ENCODE data around the gene GOLGA8O.
"Not testable (repeated sequence)": the region's sequence is repeated elsewhere in the genome, so short reads cannot be mapped to it uniquely, and the experiment has no call there.

GOLGA8O gene, protein sequence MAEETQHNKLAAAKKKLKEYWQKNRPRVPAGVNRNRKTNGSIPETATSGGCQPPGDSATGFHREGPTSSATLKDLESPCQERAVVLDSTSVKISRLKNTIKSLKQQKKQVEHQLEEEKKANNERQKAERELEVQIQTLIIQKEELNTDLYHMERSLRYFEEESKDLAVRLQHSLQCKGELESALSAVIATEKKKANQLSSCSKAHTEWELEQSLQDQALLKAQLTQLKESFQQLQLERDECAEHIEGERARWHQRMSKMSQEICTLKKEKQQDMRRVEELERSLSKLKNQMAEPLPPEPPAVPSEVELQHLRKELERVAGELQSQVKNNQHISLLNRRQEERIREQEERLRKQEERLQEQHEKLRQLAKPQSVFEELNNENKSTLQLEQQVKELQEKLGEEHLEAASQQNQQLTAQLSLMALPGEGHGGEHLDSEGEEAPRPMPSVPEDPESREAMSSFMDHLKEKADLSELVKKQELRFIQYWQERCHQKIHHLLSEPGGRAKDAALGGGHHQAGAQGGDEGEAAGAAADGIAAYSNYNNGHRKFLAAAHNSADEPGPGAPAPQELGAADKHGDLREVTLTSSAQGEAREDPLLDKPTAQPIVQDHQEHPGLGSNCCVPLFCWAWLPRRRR

DNA sequence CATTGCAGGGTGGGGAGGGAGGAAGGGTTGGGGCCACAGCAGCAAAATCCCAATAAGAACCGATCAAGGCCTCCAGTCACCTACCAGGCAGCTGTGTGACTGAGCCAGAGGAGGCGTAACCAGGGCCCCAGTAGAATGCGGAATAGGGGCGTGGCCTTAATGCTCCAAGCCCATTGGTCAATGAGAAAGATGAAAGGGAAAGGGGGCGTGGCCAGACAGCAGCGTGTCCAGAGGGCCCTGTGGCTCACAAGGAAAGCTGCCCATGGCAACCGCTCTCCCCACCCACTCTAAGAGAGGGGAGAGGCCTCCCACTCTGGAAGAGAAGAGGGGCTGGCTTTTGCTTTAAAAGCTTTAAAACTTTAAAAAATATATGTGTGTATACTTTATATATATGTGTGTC lies at the start of gene GOLGA8O:
Gene GOLGA8O, minus strand, starts transcription at position 101 of the 400 bp plus-strand sequence. Its CDS starts 98 bp downstream, at position 3.
- not testable (repeated sequence) for H3K36me3 ChIP-seq (ENCODE audit: insufficient read depth, low read length); H3K79me2 ChIP-seq (ENCODE audit: insufficient read depth, low read length); H3K9me2 ChIP-seq (replicated peaks; ENCODE audit: low read depth, low read length)

DNA sequence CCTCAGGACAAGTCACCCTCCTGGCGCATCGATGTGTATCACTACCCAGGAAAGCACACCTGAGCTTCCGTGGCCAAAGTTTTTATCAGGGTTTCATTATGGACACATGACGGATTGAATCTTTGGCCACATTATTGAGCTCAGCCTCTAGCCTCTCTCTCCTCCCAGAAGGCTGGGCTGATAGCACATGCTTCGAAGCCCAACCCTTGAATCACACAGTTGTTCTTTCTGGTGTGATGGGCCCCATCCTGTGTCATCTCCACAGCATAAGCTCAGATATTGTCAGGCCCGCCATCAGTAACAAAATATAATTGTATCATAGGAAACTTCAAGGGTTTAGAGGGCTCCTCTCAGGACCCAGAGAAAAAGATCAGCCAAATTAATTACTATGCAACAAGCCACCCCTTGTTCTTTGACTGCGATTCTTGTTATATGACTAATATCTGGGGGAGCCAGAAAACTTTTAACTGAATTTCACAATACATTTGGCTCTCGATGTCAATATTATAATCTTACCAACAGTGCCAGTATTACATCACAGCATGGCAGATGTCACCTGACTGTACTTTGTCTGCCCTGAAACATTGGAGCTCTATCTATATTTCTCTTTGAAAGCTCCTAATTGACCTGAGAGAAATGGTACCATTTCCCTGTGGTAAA lies 48.8 kb upstream of the GOLGA8O start:
- not testable (repeated sequence) for H3K79me2 ChIP-seq (ENCODE audit: insufficient read depth, low read length); H3K9ac ChIP-seq (ENCODE audit: low read depth, low read length, poor library complexity, severe bottlenecking); H3K9me3 ChIP-seq (ENCODE audit: insufficient read depth, low read depth, low read length); H3K4me1 ChIP-seq (ENCODE audit: insufficient read depth, low read length, poor library complexity, severe bottlenecking); H3K4me3 ChIP-seq (ENCODE audit: low read length, poor library complexity, severe bottlenecking); H4K20me1 ChIP-seq (ENCODE audit: insufficient read depth, low read length, poor library complexity, severe bottlenecking); H2AFZ ChIP-seq (ENCODE audit: low read length); H3K27me3 ChIP-seq (ENCODE audit: insufficient read depth, low read length, poor library complexity, severe bottlenecking); H3K4me2 ChIP-seq (ENCODE audit: low read depth, low read length, poor library complexity, severe bottlenecking); H3K36me3 ChIP-seq (ENCODE audit: insufficient read depth, low read length); H3K9me2 ChIP-seq (replicated peaks; ENCODE audit: low read depth, low read length); H3F3A ChIP-seq (ENCODE audit: low read depth)

More for the DNA sequence above, at the start of gene GOLGA8O:
- not testable (repeated sequence) for H3F3A ChIP-seq (ENCODE audit: low read depth); H3K4me3 ChIP-seq (ENCODE audit: low read length, poor library complexity, severe bottlenecking); H3K4me1 ChIP-seq (ENCODE audit: insufficient read depth, low read length, poor library complexity, severe bottlenecking); H2AFZ ChIP-seq (ENCODE audit: low read length); H3K9me3 ChIP-seq (ENCODE audit: insufficient read depth, low read depth, low read length); H3K9ac ChIP-seq (ENCODE audit: low read depth, low read length, poor library complexity, severe bottlenecking); H4K20me1 ChIP-seq (ENCODE audit: insufficient read depth, low read length, poor library complexity, severe bottlenecking); H3K27me3 ChIP-seq (ENCODE audit: insufficient read depth, low read length, poor library complexity, severe bottlenecking); H3K4me2 ChIP-seq (ENCODE audit: low read depth, low read length, poor library complexity, severe bottlenecking)

DNA sequence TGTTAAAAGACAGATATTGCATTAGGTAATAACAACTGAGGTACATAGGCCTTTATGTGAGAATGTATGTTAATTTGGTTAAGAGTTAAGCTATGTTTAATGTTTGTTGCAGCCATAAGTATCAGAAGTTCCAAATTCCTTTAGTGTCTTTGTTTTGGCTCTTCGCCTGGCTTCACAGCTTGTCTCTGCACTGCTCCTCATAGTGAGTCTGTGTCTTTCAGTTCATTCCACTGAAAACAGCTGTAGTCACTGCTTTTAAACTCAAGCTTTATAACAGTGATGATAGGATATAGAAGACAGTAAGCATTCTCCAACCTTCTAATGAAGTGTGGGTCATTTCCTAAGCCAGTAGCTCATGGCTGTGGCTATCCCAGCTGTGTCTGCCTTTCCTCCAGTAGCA lies 47.5 kb upstream of the GOLGA8O start:
- H4K20me1 ChIP-seq (ENCODE audit: insufficient read depth, low read length, poor library complexity, severe bottlenecking); H3K4me2 ChIP-seq (ENCODE audit: low read depth, low read length, poor library complexity, severe bottlenecking); H3K4me3 ChIP-seq (ENCODE audit: low read length, poor library complexity, severe bottlenecking); H3K27me3 ChIP-seq (ENCODE audit: insufficient read depth, low read length, poor library complexity, severe bottlenecking); H3K9ac ChIP-seq (ENCODE audit: low read depth, low read length, poor library complexity, severe bottlenecking); H3F3A ChIP-seq (ENCODE audit: low read depth); H3K4me1 ChIP-seq (ENCODE audit: insufficient read depth, low read length, poor library complexity, severe bottlenecking); H2AFZ ChIP-seq (ENCODE audit: low read length); H3K36me3 ChIP-seq (ENCODE audit: insufficient read depth, low read length); H3K9me3 ChIP-seq (ENCODE audit: insufficient read depth, low read depth, low read length); H3K79me2 ChIP-seq (ENCODE audit: insufficient read depth, low read length); H3K9me2 ChIP-seq (replicated peaks; ENCODE audit: low read depth, low read length): not testable (repeated sequence)

DNA sequence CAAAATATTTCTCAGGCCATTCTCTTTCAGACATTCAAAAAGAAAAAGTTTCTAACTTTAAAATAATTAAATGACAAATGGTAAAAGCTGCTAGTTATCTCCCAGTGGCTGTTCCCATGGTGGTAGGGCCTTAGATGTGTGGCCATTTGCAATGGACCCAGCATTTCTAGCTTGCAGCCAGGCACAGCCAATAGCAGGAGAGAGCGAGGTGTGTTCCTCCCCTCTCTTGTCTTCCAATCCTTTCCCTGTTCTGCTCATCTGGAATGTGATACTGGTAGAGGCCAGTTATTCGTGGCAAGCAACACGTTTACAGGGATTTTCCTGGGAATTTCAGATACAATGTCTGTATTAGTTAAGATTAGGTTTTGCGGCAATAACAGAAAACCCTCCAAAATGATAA lies 37.3 kb upstream of the GOLGA8O start:
- not testable (repeated sequence) for H3K9me3 ChIP-seq (ENCODE audit: insufficient read depth, low read depth, low read length); H3K36me3 ChIP-seq (ENCODE audit: insufficient read depth, low read length); H3K4me3 ChIP-seq (ENCODE audit: low read length, poor library complexity, severe bottlenecking); H4K20me1 ChIP-seq (ENCODE audit: insufficient read depth, low read length, poor library complexity, severe bottlenecking); H3K79me2 ChIP-seq (ENCODE audit: insufficient read depth, low read length); H3F3A ChIP-seq (ENCODE audit: low read depth); H2AFZ ChIP-seq (ENCODE audit: low read length); H3K27me3 ChIP-seq (ENCODE audit: insufficient read depth, low read length, poor library complexity, severe bottlenecking); H3K9ac ChIP-seq (ENCODE audit: low read depth, low read length, poor library complexity, severe bottlenecking); H3K4me1 ChIP-seq (ENCODE audit: insufficient read depth, low read length, poor library complexity, severe bottlenecking); H3K4me2 ChIP-seq (ENCODE audit: low read depth, low read length, poor library complexity, severe bottlenecking); H3K9me2 ChIP-seq (replicated peaks; ENCODE audit: low read depth, low read length)

DNA sequence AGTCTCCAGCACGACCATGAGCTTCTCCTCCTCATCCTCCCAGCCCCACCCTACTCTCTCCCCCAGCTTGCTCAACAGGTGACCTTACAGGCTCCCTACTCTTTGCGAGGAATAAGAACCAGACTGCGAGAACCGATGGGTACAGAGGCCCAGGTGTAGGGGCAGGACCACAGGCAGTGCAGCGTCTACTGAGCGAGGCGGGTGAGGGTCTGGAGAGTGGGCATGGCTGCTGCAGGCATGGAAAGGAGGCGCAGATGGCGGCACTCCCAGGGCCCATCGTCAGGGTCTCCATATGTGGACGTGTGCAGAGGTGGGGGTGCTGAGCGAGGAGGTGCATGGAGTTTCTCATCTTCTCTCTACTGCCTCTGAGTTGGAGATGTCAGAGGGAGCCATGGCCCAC lies 31.0 kb upstream of the GOLGA8O start:
- not testable (repeated sequence) for H3F3A ChIP-seq (ENCODE audit: low read depth); H3K4me3 ChIP-seq (ENCODE audit: low read length, poor library complexity, severe bottlenecking); H3K9me3 ChIP-seq (ENCODE audit: insufficient read depth, low read depth, low read length); H3K4me1 ChIP-seq (ENCODE audit: insufficient read depth, low read length, poor library complexity, severe bottlenecking); H2AFZ ChIP-seq (ENCODE audit: low read length); H3K27me3 ChIP-seq (ENCODE audit: insufficient read depth, low read length, poor library complexity, severe bottlenecking); H4K20me1 ChIP-seq (ENCODE audit: insufficient read depth, low read length, poor library complexity, severe bottlenecking); H3K9ac ChIP-seq (ENCODE audit: low read depth, low read length, poor library complexity, severe bottlenecking); H3K9me2 ChIP-seq (replicated peaks; ENCODE audit: low read depth, low read length); H3K4me2 ChIP-seq (ENCODE audit: low read depth, low read length, poor library complexity, severe bottlenecking); H3K36me3 ChIP-seq (ENCODE audit: insufficient read depth, low read length); H3K79me2 ChIP-seq (ENCODE audit: insufficient read depth, low read length)

DNA sequence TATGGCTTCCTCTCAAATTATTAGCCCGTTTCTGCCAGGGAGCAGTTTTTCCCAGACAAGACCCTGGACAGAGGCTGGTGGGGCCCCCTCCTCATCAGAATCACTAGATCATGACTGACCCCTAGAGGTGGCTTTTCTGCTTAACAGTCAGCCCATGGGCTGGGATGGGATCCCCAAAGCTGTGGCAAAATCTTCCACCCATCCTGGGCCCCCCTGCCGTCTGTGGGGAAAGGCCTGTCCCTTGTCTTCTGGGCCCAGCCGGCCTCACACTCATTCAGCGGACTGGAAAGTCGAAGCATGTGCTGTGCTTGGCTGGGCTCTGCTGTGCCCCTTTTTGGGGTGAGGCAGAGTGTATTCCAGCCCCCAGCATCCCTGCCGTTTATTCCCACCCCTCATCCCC lies 27.9 kb upstream of the GOLGA8O start:
- H3K4me3 ChIP-seq (ENCODE audit: low read length, poor library complexity, severe bottlenecking); H3K79me2 ChIP-seq (ENCODE audit: insufficient read depth, low read length); H2AFZ ChIP-seq (ENCODE audit: low read length); H4K20me1 ChIP-seq (ENCODE audit: insufficient read depth, low read length, poor library complexity, severe bottlenecking); H3K4me1 ChIP-seq (ENCODE audit: insufficient read depth, low read length, poor library complexity, severe bottlenecking); H3K36me3 ChIP-seq (ENCODE audit: insufficient read depth, low read length); H3F3A ChIP-seq (ENCODE audit: low read depth); H3K27me3 ChIP-seq (ENCODE audit: insufficient read depth, low read length, poor library complexity, severe bottlenecking); H3K4me2 ChIP-seq (ENCODE audit: low read depth, low read length, poor library complexity, severe bottlenecking); H3K9ac ChIP-seq (ENCODE audit: low read depth, low read length, poor library complexity, severe bottlenecking); H3K9me2 ChIP-seq (replicated peaks; ENCODE audit: low read depth, low read length); H3K9me3 ChIP-seq (ENCODE audit: insufficient read depth, low read depth, low read length): not testable (repeated sequence)

DNA sequence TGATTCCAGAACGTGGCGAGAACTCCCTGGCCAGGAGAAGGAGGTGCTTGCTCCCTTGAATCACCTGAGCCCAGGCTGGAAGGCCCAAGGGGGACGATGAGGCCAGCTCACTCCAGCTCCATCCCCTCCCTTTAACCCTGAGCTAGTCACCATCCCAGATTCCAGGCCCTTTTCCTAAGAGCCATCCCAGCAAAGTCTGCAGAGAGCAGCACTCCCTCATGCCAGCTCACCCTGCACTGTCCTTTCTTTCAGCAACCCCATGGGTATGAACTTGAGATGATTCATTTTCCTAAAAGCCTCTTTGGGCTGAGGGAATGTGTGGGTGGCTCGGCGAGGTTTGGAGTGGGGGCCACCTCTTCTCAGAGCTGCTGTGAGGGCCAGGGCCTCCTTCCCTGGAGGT lies 26.2 kb upstream of the GOLGA8O start:
- not testable (repeated sequence) for H3K9me2 ChIP-seq (replicated peaks; ENCODE audit: low read depth, low read length); H3K9ac ChIP-seq (ENCODE audit: low read depth, low read length, poor library complexity, severe bottlenecking); H4K20me1 ChIP-seq (ENCODE audit: insufficient read depth, low read length, poor library complexity, severe bottlenecking); H3K4me1 ChIP-seq (ENCODE audit: insufficient read depth, low read length, poor library complexity, severe bottlenecking); H3F3A ChIP-seq (ENCODE audit: low read depth); H3K4me3 ChIP-seq (ENCODE audit: low read length, poor library complexity, severe bottlenecking); H3K79me2 ChIP-seq (ENCODE audit: insufficient read depth, low read length); H3K9me3 ChIP-seq (ENCODE audit: insufficient read depth, low read depth, low read length); H3K36me3 ChIP-seq (ENCODE audit: insufficient read depth, low read length); H3K27me3 ChIP-seq (ENCODE audit: insufficient read depth, low read length, poor library complexity, severe bottlenecking); H3K4me2 ChIP-seq (ENCODE audit: low read depth, low read length, poor library complexity, severe bottlenecking); H2AFZ ChIP-seq (ENCODE audit: low read length)
